GM18870 (cell line): Measurements from ENCODE around the gene ENTREP1.
"Not testable (repeated sequence)": the region's sequence is repeated elsewhere in the genome, so short reads cannot be mapped to it uniquely, and the experiment has no call there.

Experiments
- ATAC-seq: cut with Tn5 transposase; IDR thresholded peaks from one replicate; pipeline ENCODE4 v1.9.1; 2021; ENCODE audit warnings: moderate library complexity; ENCODE audit not compliant: unreplicated experiment

ENTREP1 gene

DNA sequence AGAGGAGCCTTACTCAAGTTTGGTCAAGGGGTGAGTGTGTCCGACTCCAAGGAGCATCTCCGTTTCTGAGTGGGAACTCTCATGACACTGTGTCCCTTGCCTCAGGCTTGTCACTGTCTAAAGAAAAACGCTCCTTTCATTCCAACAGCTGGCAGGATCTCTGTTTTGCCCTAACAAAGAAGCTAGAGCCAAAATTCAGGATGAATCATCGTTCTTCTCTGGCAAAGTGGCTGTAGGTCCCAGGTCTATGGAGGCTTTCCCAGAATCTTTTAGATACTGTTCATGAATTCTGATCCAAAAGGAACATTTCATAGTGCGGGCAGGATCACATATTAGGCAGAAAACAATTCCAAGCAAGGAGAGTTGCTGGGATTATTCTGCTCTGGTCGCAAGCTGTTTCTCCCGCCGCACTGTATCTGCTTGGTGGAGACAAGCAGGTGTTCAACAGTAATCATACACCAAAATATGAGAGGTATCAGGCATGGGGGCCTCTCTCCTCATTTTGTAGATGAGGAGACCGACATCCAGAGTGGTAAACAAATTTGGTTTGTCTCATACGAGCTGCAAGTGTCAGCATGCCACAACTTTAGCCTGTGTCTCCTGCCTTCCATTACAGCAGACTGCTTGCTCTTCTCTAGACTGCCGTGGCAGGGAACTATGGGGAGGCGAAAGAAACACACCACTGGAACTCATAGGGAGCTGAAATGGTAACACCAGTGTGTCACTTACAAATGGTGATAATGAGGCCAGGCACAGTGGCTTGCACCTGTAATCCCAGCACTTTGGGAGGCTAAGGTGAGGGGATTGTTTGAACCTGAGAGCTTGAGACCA lies 72.6 kb downstream of the ENTREP1 start:
- no peak for ATAC-seq

DNA sequence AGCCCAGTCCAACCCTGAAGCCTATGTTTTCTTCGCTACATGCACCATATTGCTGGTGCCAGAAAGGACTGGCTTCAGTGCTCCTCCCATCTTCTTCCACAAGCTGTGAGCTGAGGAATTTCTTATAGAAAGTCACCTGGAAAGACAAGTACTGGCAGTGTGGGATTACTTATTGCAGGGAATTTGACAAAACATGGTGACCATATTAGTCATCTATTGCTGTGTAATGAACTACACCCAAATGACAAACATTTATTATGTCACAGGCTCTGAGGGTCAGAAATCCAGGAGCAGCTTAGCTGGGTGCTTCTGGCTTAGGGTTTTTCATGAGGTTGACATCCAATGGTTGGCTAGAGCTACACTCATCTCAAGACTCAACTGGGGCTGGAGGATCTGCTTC lies 75.5 kb downstream of the ENTREP1 start:
- no peak for ATAC-seq

DNA sequence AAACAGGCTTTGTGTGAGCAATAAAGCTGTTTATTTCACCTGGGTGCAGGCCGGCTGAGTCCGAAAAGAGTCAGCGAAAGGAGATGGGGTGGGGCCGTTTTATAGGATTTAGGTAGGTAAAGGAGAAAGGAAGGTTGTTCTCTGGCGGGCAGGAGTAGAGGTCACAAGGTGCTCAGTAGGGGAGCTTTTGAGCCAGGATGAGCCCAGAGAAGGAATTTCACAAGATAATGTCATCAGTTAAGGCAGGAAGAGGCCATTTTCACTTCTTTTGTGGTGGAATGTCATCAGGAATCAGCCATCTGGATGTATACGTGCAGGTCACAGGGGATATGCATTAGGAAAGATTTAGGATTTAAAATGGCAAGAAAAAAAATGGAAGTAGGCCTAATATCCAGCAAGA lies 84.9 kb downstream of the ENTREP1 start:
- ATAC-seq: not testable (repeated sequence)

DNA sequence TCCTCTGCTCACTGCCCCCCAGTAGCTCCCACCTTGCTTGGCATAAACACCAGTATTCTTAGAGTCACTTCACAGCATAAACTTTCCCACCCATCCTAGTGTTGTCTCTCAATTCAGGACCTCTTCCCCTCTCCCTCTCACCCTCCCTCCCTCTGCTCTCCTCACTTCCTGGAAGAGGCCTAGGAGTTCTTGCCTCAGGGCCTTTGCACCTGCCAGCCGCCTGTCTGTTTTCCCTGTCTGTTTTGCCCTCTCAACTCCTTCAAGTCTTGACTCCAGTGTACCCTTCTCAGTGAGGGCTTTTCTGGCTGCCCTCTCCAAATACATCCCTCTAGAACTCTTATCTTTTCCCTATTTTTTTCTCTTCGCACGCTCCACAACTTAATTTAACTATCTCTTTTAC lies 86.2 kb downstream of the ENTREP1 start:
- ATAC-seq: no peak

DNA sequence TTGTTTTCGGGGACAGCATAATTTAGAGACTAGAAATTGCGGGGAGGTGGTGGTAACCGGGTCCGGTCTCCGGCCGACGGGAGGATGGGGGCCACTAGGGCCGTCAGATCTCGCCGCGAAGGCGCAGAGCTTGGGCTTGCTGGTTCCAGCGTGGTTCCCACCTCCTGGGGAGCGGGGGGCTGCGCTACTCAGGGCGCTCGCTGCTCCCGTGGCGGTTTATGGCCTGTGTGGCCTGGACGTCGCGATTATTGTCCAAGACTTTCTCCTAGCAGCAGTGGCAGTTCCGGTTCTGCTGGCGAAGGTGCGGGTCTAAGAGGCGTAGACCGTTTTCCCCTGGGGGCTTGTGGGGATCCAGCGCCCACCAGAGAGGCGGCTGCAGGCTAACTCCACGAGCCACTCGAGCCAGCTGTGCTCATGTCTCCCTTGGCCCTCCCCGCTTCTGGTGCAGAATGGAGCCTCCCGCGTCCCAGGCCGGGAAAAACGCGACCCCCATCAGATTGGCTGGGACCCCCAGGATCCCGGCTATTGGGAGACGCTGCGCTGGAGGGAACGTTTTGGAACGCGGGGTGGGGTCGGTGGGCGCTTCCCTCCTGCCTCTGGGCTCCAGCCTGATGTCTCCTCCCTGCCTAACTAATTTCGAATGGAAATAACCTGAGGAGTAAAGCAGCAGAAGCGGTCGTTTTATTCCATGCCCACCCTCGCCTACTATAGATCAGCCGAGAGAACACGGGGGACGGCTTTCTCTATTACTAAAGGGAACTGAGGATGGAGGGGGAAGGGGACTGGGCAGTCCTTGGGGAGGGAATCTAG lies 87.1 kb downstream of the ENTREP1 start:
- ATAC-seq: no peak

DNA sequence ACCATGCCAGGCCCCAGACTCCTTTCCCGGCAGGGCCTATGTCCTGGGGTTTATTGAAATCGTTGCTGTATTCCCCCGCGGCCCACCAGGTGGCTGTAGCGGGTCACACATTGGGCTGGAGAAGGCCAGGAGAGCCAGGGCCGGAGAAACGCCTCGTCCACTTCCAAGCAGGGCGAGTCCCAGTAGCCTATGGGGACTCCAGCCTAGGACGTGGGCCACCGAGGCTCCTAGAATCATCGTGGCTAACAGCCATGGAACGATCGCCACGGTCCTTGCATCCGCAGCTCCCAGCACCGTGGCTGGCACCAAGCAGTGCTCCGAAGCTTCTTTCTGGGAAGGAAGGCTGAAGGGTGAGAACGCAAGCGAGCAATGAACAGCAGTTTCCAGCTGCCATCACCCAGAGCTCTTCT lies 87.7 kb downstream of the ENTREP1 start:
- ATAC-seq: no peak

DNA sequence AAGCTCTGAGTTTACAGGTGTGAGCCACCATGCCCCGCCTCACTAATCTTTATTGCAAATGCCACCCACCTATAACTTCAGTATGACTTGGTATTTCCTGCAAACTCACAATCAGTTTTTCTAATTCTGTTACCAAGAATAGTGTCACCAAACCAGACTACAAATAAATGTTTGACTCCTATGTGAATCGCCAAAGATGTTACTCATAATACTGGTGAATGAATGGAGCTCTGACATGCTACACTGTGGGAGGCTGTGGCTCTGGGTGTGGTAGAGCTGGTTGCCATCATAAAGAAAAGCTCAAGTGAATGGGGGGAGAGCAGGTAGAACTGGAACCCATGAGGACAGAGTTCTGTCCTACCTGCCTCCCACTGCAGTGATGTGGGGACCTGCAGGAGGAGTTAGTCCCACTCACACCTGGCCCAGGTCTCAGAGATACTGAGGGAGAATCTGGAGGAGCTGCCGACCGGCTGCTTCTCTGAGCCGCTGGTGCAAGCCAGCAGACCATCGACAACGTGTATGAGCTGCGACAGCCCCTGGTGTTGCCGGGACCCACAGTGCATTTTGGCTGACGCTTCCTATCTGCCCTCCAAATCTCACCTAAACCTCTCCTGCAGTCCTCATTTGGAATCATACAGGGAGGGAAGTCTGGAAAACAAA lies 95.7 kb downstream of the ENTREP1 start:
- ATAC-seq: no peak

DNA sequence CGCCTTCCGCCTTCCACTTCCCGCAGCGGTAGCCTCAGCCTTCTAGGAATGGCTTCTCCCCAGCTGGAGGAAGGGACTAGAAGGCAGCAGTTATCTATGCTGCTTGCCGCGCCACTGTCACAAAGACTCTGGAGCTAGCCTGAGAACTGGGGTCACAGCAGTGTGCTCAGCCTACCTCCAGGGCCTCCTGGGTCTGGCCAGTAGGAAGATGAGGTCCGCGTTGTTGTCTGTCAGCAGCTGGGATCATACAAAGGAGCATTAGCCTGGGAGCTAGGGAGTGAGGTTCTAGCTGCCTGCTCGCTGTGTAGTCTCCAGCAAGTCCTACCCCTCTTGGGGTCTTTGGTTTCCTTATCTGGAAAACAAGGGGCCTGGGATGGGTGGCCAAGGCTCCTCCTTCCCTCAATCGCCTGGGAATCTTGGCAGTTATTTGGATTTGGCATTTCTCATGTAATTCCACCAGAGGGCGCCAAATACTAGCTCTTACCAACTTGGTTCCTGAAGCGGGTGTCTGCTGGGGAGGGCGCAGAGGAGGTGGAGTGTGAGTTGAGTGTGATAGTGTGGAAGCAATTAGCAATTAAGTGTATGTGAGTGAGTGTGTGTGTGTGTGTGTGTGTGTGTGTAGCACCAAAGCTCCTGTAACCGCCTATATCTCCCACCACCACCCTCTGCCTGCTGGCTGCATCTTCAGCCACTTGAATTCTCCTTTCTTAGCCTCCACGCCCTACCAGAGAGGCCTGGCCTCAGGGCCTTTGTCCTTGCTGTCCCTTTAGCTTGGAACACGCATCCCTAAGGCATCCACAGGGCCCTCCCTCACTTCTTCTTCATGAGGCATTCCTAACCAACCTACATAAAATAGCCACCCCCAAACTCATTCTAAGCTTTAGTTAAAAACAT lies 97.1 kb downstream of the ENTREP1 start:
- ATAC-seq: no peak

DNA sequence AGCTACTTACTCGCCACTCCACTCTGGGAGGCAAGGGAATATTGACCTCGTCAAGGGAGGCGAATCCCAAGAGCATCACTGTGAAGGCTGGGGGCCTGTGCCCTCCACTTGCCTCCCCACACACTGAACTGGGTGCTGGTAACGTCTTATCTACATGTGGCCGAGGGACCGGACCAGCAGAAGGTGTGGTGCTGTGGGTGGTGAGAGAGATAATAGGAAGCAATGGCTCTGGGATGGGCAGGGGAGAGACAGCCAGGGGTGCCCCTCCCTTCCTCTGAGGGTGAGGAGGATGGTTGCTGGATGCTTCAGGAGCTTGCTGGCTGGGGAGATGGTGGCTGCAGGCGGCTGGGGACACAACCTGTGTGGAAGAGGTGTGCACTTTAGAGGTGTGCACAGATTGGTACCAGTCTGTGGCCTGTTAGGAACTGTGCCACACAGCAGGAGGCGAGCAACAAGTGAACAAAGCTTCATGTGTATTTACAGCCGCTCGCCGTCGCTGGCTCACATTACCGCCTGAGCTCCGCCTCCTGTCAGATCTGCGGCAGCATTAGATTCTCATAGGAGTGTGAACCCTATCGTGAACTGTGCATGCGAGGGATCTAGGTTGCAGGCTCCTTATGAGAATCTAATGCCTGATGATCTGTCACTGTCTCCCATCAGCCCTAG lies 100.3 kb downstream of the ENTREP1 start:
- ATAC-seq: no peak

DNA sequence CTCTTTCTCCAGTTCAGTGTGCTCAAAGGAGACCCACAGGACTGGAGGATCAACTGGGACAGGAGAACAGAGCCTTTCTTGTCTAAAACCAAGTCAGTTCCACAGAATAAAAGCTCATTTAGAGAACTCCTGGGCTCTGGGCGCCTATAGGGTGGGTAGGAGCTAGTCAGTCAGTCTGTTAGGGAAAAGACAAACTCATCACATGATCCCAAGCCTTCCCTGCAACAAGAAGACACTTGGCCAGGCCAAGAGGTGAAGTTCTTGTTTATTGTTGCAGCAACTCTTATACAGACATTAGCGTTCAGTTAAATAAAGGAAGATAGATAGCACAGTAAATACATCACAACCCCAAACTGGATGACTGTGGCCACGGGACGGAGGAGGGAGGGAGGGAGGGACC lies 102.3 kb downstream of the ENTREP1 start:
- no peak for ATAC-seq

DNA sequence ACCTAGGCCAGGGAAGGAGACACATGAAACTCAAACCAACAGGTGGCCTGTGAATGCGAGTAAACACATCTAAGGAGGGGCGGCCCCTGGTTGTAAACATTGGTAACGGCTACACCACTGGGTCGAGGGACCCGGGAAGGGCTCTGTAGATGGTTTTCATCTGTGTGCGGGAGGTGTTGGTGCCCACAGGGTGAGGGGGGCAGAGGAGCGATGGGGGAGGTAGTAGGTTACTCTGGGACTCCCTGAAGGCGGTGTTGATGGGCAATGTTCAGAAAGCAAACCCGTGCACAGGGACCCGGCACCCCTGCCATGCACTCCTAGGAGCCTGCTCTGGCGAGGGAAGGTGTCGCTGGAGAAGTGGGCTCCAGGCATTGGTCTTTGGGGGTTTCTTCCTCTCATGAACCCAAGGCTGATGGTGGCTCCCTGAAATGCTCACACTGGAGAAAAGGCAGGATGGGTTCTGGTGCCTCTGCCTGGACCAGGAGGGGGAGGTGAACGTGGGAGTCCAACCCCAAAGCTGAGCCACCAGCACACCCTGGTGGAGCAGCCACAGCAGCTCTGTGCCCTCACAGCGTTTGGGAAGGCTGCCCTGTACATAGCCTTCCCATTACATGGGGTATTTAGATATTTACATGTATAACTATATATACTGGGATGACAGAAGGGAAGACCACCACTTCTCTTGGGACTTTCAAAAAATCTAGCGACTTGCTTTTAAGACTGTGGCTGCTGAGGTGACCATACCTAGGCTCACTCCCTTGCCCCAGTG lies 103.2 kb downstream of the ENTREP1 start:
- ATAC-seq: no peak

DNA sequence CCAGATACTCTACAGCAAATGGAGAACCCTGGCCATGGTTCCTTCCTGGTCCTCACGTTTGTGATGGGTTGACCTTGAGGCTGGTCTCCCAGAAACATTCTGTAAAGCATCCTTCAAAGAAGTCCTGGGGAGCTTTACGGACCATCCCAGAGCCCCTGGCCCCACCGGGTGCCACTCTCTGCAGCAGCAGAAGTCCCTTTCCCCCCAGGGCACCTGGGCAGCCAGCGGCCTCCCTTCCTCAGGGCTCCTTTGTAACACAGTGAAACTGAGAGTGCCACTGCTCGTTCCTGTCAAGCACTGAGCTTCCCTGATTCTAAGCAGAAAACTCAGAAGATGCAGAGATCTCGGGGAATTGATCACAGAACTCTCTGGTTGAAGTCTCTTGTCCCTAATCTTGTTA lies 104.3 kb downstream of the ENTREP1 start:
- ATAC-seq: no peak

DNA sequence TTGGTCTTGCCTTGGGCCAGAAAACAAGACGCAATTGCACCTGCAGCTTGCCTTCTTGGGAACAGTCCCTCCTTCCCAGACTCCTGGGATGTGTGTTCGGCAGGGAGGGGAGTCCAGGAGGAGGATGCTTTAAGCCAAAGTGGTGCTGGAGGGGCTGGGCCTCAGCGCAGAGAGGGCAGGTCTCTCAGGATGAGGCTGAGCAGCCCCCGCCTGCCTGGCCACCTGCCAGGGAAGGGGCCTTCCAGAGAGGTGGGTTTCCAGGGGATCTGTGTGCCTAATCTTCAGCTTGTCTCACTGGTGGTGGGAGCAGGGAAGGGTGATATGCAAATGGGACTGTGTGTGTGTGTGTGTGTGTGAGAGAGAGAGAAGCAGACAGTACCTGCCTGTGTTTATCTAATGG lies 105.2 kb downstream of the ENTREP1 start:
- no peak for ATAC-seq

DNA sequence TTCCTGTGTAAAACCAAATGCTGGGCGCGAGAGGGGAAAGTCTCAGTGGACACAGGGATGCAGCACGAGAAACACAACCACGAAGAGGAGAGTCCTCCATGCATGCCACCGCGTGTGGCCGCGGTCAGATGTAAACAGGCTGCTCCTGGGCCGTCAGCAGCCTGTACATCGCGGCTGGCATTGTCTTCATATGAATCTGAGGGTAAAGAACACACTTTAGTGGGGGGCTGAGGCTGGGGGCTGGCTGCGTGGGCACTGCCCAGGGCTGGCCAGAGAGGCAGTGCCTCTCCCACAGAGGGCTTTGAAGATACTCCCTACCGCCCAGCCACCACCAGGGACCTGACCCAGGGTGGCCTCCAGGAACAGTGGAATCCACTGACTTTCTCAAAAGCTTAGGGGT lies 106.2 kb downstream of the ENTREP1 start:
- ATAC-seq: no peak

DNA sequence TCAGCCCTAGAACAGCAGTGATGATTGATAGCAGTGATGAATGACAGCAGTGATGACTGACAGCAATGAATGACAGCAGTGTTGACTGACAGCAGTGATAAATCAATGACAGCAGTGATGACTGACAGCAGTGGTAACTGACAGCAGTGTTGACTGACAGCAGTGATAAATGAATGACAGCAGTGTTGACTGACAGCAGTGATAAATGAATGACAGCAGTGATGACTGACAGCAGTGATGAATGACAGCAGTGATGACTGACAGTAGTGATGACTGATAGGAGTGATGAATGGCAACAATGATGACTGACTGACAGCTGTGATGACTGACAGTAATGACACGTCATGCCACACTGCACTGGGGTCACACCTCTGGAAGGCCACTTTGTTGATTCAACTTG lies 106.8 kb downstream of the ENTREP1 start:
- ATAC-seq: no peak

DNA sequence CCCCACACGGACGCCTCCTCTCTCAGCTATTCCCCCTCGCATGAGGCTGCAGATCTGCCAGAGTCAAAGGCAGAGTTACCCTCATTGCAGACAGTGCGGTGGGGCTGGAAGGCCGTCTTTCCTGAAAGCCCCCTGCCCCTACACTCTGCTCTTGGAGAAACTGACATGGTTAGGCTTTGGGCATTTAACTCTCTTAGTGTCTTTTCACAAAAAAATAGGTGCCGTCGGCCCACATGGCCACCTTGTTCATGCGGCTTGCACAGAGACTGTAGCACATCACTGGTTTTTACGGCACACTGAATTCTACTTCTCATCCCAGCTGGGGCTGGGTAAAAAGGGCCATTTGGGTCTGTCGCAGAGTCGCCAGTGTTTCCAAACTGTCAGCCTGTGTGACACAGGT lies 107.6 kb downstream of the ENTREP1 start:
- no peak for ATAC-seq

DNA sequence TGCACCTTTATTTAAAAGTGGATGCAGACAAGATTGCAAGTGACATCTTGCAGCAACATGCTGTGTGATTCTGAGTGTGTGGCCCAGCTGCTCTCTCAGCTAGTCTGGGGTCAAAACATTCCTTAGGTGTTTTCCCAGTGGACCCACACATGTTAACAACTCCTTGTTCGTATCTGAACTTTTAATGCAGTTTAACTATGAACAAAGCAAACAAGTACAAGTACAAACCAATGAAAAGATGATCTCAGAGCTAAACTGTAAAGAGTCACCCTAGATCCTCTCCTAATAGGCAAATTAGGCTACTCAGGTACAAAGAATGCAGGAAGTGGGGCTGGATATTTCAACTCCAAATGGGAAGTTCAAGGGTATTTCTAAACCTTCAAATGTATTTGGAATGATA lies 108.4 kb downstream of the ENTREP1 start:
- no peak for ATAC-seq

DNA sequence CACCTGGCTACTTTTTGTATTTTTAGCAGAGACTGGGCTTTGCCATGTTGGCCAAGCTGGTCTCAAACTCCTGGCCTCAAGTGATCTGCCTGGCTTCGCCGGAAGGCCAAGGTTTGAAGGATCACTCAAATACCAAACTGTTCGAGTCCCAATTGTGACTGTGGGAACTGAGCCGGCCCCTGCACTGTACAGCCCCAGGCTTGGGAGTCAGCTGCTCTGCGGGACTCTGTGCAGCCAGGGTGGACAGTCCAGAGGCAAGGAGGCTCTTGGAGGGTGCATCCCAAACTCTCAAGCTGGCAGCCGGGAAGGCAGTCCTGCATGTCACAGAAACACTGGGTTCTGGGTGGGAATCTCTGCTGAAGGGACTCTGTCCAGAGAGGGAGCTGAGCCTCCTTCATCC lies 109.0 kb downstream of the ENTREP1 start:
- ATAC-seq: no peak

DNA sequence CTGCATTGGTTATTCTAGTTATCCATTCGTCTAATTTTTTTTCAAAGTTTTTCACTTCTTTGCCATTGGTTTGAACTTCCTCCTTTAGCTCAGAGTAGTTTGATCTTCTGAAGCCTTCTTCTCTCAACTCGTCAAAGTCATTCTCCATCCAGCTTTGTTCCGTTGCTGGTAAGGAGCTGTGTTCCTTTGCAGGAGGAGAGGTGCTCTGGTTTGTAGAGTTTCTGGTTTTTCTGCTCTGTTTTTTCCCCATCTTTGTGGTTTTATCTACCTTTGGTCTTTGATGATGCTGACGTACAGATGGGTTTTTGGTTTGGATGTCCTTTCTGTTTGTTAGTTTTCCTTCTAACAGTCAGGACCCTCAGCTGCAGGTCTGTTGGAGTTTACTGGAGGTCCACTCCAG lies 114.6 kb downstream of the ENTREP1 start:
- ATAC-seq: not testable (repeated sequence)
